ENCODE data around the gene PAGR1. TPM values are rescaled to one million over a fixed set of nuclear protein-coding genes. Genes with fewer than 3 reads are reported as not detected.
"Not testable (repeated sequence)": the region's sequence is repeated elsewhere in the genome, so short reads cannot be mapped to it uniquely, and the experiment has no call there.

Gene PAGR1
- polyA plus RNA-seq, 3 donors = 30.9 to 48.0 (median 42.0) TPM

- no peak for DNase-seq (ENCODE audit: extremely low read depth in 1 of 11, low read depth in 9 of 11, low spot score in 4 of 11)
Observed at GRCh38 chr16:29821643-29822115, 5.7 kb downstream of the PAGR1 start.

- DNase-seq (ENCODE audit: extremely low read depth in 1 of 11, low read depth in 9 of 11, low spot score in 4 of 11) = no peak
Observed at GRCh38 chr16:29824589-29825144, 8.7 kb downstream of the PAGR1 start.

GRCh38 chr16:29825145-29826044, 9.4 kb downstream of the PAGR1 start:
- DNase-seq (ENCODE audit: extremely low read depth in 1 of 11, low read depth in 9 of 11, low spot score in 4 of 11) = no peak

- DNase-seq (ENCODE audit: extremely low read depth in 1 of 11, low read depth in 9 of 11, low spot score in 4 of 11) = no peak
Observed at GRCh38 chr16:29826342-29826695, 10.4 kb downstream of the PAGR1 start.

- DNase-seq (ENCODE audit: extremely low read depth in 1 of 11, low read depth in 9 of 11, low spot score in 4 of 11) = no peak
Observed at GRCh38 chr16:29830774-29831173, 14.8 kb downstream of the PAGR1 start.

GRCh38 chr16:29831490-29831889, 15.5 kb downstream of the PAGR1 start:
- no peak for DNase-seq (ENCODE audit: extremely low read depth in 1 of 11, low read depth in 9 of 11, low spot score in 4 of 11)

- DNase-seq (ENCODE audit: extremely low read depth in 1 of 11, low read depth in 9 of 11, low spot score in 4 of 11) = not testable (repeated sequence)
Observed at GRCh38 chr16:29833219-29833618, 17.3 kb downstream of the PAGR1 start.

GRCh38 chr16:29834079-29834478, 18.1 kb downstream of the PAGR1 start:
- DNase-seq (ENCODE audit: extremely low read depth in 1 of 11, low read depth in 9 of 11, low spot score in 4 of 11) = no peak

GRCh38 chr16:29835926-29836325, 20.0 kb downstream of the PAGR1 start:
- DNase-seq (ENCODE audit: extremely low read depth in 1 of 11, low read depth in 9 of 11, low spot score in 4 of 11) = no peak

- DNase-seq (ENCODE audit: extremely low read depth in 1 of 11, low read depth in 9 of 11, low spot score in 4 of 11) = no peak
Observed at GRCh38 chr16:29836623-29837022, 20.7 kb downstream of the PAGR1 start.

GRCh38 chr16:29837841-29838240, 21.9 kb downstream of the PAGR1 start:
- no peak for DNase-seq (ENCODE audit: extremely low read depth in 1 of 11, low read depth in 9 of 11, low spot score in 4 of 11)

GRCh38 chr16:29839822-29840221, 23.9 kb downstream of the PAGR1 start:
- no peak for DNase-seq (ENCODE audit: extremely low read depth in 1 of 11, low read depth in 9 of 11, low spot score in 4 of 11)

- no peak for DNase-seq (ENCODE audit: extremely low read depth in 1 of 11, low read depth in 9 of 11, low spot score in 4 of 11)
Observed at GRCh38 chr16:29840240-29840639, 24.3 kb downstream of the PAGR1 start.

- no peak for DNase-seq (ENCODE audit: extremely low read depth in 1 of 11, low read depth in 9 of 11, low spot score in 4 of 11)
Observed at GRCh38 chr16:29841631-29842030, 25.7 kb downstream of the PAGR1 start.

GRCh38 chr16:29842732-29843346, 26.9 kb downstream of the PAGR1 start:
- no peak for DNase-seq (ENCODE audit: extremely low read depth in 1 of 11, low read depth in 9 of 11, low spot score in 4 of 11)

GRCh38 chr16:29843931-29844330, 28.0 kb downstream of the PAGR1 start:
- no peak for DNase-seq (ENCODE audit: extremely low read depth in 1 of 11, low read depth in 9 of 11, low spot score in 4 of 11)

GRCh38 chr16:29844575-29845331, 28.8 kb downstream of the PAGR1 start:
- DNase-seq (ENCODE audit: extremely low read depth in 1 of 11, low read depth in 9 of 11, low spot score in 4 of 11) = no peak

GRCh38 chr16:29845656-29846055, 29.7 kb downstream of the PAGR1 start:
- no peak for DNase-seq (ENCODE audit: extremely low read depth in 1 of 11, low read depth in 9 of 11, low spot score in 4 of 11)

Data from renal cortex interstitium (tissue), 11 donors.